Measurements from ENCODE around the gene RNF223. TPM values are rescaled to one million over a fixed set of nuclear protein-coding genes. Genes with fewer than 3 reads are reported as not detected.

The RNF223 gene
- polyA plus RNA-seq, 1 experiment, result not detected

DNA sequence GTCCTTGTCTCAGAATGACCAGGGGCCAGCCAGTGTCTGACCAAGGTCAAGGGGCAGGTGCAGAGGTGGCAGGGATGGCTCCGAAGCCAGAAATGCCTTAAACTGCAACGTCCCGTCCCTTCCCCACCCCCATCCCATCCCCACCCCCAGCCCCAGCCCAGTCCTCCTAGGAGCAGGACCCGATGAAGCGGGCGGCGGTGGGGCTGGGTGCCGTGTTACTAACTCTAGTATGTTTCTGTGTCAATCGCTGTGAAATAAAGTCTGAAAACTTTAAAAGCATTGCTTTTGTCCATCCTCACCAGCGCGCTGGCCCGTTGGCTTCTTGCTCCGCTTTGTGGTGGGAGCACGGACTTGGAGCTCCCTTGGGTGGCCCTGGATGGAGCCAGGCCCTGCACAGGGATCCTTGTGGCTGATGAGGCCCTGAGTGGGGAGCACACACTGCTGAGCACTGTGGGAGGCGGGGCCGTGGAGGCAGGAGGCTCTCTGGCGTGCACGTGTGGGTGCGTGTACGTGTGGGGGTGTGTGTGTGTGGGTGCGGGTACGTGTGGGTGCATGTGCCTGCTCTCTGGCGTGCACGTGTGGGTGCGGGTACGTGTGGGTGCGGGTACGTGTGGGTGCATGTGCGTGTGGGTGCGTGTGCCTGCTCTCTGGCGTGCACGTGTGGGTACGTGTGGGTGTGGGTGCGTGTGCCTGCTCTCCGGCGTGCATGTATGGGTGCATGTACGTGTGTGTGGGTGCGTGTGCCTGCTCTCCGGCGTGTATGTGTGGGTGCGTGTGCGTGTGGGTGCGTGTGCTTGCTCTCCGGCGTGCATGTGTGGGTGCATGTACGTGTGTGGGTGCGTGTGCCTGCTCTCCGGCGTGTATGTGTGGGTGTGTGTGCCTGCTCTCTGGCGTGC, 18.0 kb downstream of the RNF223 start:
- DNase-seq (ENCODE audit: low read depth), result no peak
- TF ChIP-seq, protein P1, sequence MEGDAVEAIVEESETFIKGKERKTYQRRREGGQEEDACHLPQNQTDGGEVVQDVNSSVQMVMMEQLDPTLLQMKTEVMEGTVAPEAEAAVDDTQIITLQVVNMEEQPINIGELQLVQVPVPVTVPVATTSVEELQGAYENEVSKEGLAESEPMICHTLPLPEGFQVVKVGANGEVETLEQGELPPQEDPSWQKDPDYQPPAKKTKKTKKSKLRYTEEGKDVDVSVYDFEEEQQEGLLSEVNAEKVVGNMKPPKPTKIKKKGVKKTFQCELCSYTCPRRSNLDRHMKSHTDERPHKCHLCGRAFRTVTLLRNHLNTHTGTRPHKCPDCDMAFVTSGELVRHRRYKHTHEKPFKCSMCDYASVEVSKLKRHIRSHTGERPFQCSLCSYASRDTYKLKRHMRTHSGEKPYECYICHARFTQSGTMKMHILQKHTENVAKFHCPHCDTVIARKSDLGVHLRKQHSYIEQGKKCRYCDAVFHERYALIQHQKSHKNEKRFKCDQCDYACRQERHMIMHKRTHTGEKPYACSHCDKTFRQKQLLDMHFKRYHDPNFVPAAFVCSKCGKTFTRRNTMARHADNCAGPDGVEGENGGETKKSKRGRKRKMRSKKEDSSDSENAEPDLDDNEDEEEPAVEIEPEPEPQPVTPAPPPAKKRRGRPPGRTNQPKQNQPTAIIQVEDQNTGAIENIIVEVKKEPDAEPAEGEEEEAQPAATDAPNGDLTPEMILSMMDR (IDR thresholded peaks at IDR 0.05; ENCODE audit: insufficient read depth, low read depth, low read length), result no peak
- no peak overlapping the region for H3K4me3 ChIP-seq (ENCODE audit: low read depth, low read length)
- ChIA-PET CTCF (interaction anchor here (1.2 to 2.3 kb wide), 3 partner anchors 9 to 73 kb away, joined by 3 to 6 read pairs (median 3); no protein-coding TSS in a partner anchor), POLR2A (no interaction called here)
- no peaks in the 10 kb centered on the region; the same call in 1 of the 2 replicates for H3K27me3 ChIP-seq (ENCODE audit: control insufficient read depth, insufficient read depth, low read length)
- peaks cover 24% of the 10 kb centered on the region for H3K36me3 ChIP-seq (ENCODE audit: control insufficient read depth, insufficient read depth, low read length)

DNA sequence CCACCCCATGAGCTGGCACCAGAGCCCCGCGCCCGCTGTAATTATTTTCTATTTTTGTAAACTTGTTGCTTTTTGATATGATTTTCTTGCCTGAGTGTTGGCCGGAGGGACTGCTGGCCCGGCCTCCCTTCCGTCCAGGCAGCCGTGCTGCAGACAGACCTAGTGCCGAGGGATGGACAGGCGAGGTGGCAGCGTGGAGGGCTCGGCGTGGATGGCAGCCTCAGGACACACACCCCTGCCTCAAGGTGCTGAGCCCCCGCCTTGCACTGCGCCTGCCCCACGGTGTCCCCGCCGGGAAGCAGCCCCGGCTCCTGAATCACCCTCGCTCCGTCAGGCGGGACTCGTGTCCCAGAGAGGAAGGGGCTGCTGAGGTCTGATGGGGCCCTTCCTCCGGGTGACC, 19.1 kb downstream of the RNF223 start:
- H3K4me3 ChIP-seq (ENCODE audit: low read depth, low read length), result no peak overlapping the region
- no peaks in the 10 kb centered on the region for H3K27me3 ChIP-seq (ENCODE audit: control insufficient read depth, insufficient read depth, low read length)
- POLR2A ChIA-PET, result no interaction called here
- CTCF ChIA-PET, result interaction anchor here (1.2 to 2.3 kb wide), 3 partner anchors 11 to 72 kb away, joined by 3 to 6 read pairs (median 3); no protein-coding TSS in a partner anchor
- DNase-seq (ENCODE audit: low read depth), result no peak
- H3K36me3 ChIP-seq (ENCODE audit: control insufficient read depth, insufficient read depth, low read length), result peaks cover 30% of the 10 kb centered on the region
- TF ChIP-seq, protein P1 (IDR thresholded peaks at IDR 0.05; ENCODE audit: insufficient read depth, low read depth, low read length), result no peak

DNA sequence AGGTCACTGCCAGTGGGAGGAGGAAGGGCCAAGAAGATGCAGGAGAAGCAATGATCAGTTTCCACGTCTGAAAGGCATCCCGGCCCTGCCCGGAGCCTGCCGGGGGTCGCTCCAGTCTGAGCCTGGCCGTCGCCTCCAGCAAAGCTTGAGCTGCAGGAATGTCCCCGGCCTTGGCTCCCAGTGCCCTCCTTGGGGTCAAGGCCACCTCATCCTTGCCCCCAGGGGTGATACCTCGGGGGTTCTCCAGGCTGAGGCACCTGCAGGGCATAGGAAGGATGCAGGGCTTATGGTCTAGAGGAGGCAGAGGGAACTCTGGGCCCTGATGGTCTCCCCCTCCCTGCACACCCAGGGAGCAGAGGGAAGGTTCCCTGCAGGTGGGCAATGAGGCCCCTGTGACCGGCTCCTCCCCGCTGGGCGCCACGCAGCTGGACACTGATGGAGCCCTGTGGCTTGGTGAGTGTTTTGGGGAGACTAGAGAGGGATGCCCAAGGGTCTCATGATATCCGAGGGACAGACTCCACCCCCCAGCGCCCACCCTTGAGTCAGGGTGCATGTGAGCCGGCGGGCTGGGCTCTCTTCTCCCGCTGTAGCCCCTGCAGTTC, 19.9 kb downstream of the RNF223 start:
- POLR2A ChIA-PET, result no interaction called here
- CTCF ChIA-PET, result interaction anchor here (2.3 kb wide), 1 partner anchor 71 kb away, joined by 6 read pairs; no protein-coding TSS in a partner anchor
- Histone ChIP-seq H3K4me3 (ENCODE audit: low read depth, low read length) (no peak overlapping the region), H3K36me3 (ENCODE audit: control insufficient read depth, insufficient read depth, low read length) (peaks cover 30% of the 10 kb centered on the region), H3K27me3 (ENCODE audit: control insufficient read depth, insufficient read depth, low read length) (no peaks in the 10 kb centered on the region)
- DNase-seq (ENCODE audit: low read depth), result no peak
- TF ChIP-seq, protein P1 (IDR thresholded peaks at IDR 0.05; ENCODE audit: insufficient read depth, low read depth, low read length), result no peak

DNA sequence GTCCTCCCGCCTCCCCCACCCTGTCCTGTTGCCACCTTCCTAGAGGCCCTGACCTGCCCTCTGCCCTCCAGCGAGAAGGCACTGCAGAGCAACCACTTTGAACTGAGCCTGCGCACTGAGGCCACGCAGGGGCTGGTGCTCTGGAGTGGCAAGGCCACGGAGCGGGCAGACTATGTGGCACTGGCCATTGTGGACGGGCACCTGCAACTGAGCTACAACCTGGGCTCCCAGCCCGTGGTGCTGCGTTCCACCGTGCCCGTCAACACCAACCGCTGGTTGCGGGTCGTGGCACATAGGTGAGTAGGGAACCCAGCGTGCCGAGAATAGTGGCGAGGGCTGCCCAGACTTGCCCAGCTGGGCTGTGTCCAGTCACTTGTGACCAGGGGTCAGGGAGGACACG, 20.4 kb downstream of the RNF223 start:
- Histone ChIP-seq H3K27me3 (ENCODE audit: control insufficient read depth, insufficient read depth, low read length) (no peaks in the 10 kb centered on the region), H3K4me3 (ENCODE audit: low read depth, low read length) (no peak overlapping the region), H3K36me3 (ENCODE audit: control insufficient read depth, insufficient read depth, low read length) (peaks cover 30% of the 10 kb centered on the region)
- POLR2A ChIA-PET, result no interaction called here
- TF ChIP-seq, protein P1 (IDR thresholded peaks at IDR 0.05; ENCODE audit: insufficient read depth, low read depth, low read length), result no peak
- CTCF ChIA-PET, result interaction anchor here (2.3 kb wide), 1 partner anchor 71 kb away, joined by 6 read pairs; no protein-coding TSS in a partner anchor
- no peak for DNase-seq (ENCODE audit: low read depth)

DNA sequence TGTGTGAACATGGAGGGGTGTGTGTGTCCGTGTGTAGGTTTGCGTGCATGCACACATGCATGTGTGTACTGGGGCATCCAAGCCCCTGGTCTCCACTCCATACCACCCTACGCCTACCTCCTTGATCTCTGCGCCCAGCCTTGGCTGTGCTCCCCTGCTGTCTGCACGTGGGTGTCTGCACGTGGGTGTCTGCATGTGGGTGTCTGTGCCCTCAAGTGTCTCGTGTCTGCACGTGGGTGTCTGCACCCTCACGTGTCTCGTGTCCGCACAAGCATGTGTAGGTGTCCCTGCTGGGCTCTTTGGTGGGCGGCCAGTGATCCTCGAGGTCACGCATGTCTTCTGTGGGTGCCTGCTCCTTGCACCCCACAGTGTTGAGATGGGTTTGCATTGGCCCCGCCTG, 21.1 kb downstream of the RNF223 start:
- TF ChIP-seq, protein P1 (IDR thresholded peaks at IDR 0.05; ENCODE audit: insufficient read depth, low read depth, low read length), result no peak
- ChIA-PET POLR2A (no interaction called here), CTCF (no interaction called here)
- Histone ChIP-seq H3K27me3 (ENCODE audit: control insufficient read depth, insufficient read depth, low read length) (no peaks in the 10 kb centered on the region), H3K36me3 (ENCODE audit: control insufficient read depth, insufficient read depth, low read length) (peaks cover 30% of the 10 kb centered on the region), H3K4me3 (ENCODE audit: low read depth, low read length) (no peak overlapping the region)
- no peak for DNase-seq (ENCODE audit: low read depth)
